Karpas-422 (cell line): ENCODE data around the gene MAP3K10. TPM values are rescaled to one million over a fixed set of nuclear protein-coding genes. Genes with fewer than 3 reads are reported as not detected.

Experiments
- DNase-seq: peaks from one replicate; pipeline ENCODE4 v3.0.0-alpha.2; 2015
- H2AFZ ChIP-seq: fragments of 200-600 bp; sonication (generic); 2 replicates; pipeline ENCODE4 v1.6.1; 2014; ENCODE audit warnings: antibody characterized with exemption, low read length, mixed read lengths
- H3K27ac ChIP-seq: fragments of 200-600 bp; sonication (generic); 2 replicates; pipeline ENCODE4 v1.5.1; 2014; ENCODE audit warnings: mild to moderate bottlenecking, low read length, moderate library complexity
- H3K27me3 ChIP-seq: fragments of 200-600 bp; sonication (generic); 2 replicates; pipeline ENCODE4 v1.6.1; 2014; ENCODE audit warnings: low read length, mixed read lengths
- H3K36me3 ChIP-seq: fragments of 200-600 bp; sonication (generic); 2 replicates; pipeline ENCODE4 v1.6.1; 2014; ENCODE audit warnings: low read length, mixed read lengths; ENCODE audit not compliant: insufficient read depth
- H3K4me1 ChIP-seq: fragments of 200-600 bp; sonication (generic); 2 replicates; pipeline ENCODE4 v1.6.1; 2014; ENCODE audit warnings: mild to moderate bottlenecking, low read length, mixed read lengths
- H3K4me2 ChIP-seq: fragments of 200-600 bp; sonication (generic); 2 replicates; pipeline ENCODE4 v1.6.1; 2014; ENCODE audit warnings: low read length, low read depth, mild to moderate bottlenecking; ENCODE audit not compliant: poor library complexity, severe bottlenecking
- H3K4me3 ChIP-seq: fragments of 200-600 bp; sonication (generic); 2 replicates; pipeline ENCODE4 v1.5.1; 2014; ENCODE audit warnings: mild to moderate bottlenecking, antibody characterized with exemption, low read length, mixed read lengths
- H3K79me2 ChIP-seq: fragments of 200-600 bp; sonication (generic); 2 replicates; pipeline ENCODE4 v1.6.1; 2014; ENCODE audit warnings: mild to moderate bottlenecking, low read length, mixed read lengths
- H3K9ac ChIP-seq: fragments of 200-600 bp; sonication (generic); 2 replicates; pipeline ENCODE4 v1.6.0; 2014; ENCODE audit warnings: low read length
- H3K9me2 ChIP-seq: fragments of 200-600 bp; sonication (generic), shearing (Covaris generic); replicated peaks from 2 replicates; pipeline ENCODE4 v1.6.0; 2014; ENCODE audit warnings: mild to moderate bottlenecking, low read length, moderate library complexity; ENCODE audit not compliant: insufficient read depth
- H3K9me3 ChIP-seq: fragments of 300-700, 200-600 bp; sonication (generic); 2 replicates; pipeline ENCODE4 v1.6.1; 2014; ENCODE audit warnings: low read length, mixed read lengths
- H4K20me1 ChIP-seq: fragments of 200-600 bp; sonication (generic); 2 replicates; pipeline ENCODE4 v1.6.1; 2014; ENCODE audit warnings: mild to moderate bottlenecking, antibody characterized with exemption, low read length, low read depth; ENCODE audit not compliant: insufficient read depth
- total RNA-seq: library from RNA; depleted of rRNA; stranded (reverse); fragments of >200 nt; shearing (Covaris generic); gene quantifications from 2 replicates; pipeline ENCODE4 v1.2.3, GENCODE V29; 2014; ENCODE audit warnings: low replicate concordance; rRNA removed

The MAP3K10 gene
- total RNA-seq, 1 experiment from 2014 or later = 7.6 TPM

DNA sequence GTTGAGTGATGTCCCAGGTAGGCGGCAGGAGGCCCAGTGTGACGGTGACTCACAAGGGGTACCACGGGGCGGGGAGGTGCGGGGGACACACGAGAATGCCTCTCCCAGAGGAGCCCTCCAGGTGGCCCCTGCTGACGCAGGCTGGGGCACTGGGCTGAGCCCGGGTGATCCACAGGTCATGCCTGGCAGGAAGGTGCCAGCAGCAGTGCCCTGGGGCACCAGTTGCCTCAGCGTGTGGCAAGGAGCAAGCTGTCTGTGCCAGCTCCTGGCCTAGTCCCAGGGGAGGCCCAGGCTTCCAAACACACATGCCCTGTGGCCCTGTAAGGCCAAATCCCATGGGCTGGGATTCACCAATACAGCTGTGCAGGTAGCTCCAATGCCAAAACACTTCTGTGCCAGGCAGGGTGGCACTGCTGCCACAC lies 65.9 kb downstream of the MAP3K10 start:
- 0 out of 2 replicates have a peak, but pooled peaks cover 7% of the 10 kb centered on the region for H4K20me1 ChIP-seq
- H3K79me2 ChIP-seq = peaks cover 80% of the 10 kb centered on the region

DNA sequence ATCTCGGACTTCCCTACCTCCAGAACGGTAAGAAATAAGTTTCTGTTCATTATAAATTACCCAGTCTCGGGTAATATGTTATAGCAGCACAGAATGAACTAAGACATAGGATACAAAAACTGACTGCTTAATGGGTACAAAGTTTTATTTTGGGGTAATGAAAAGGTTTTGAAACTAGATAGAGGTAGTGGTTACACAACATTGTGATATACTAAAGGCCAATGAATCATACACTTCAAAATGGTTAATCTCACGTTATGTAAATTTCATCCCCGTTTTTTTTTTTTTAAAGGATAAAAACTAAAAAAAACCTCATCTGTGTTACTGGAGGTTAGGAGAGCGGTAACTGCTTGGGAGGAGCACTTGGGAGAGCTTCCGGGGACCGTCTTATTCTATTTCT lies 70.4 kb downstream of the MAP3K10 start:
- DNase-seq = no peak
- no peak overlapping the region for H2AFZ ChIP-seq
- peaks cover 7% of the 10 kb centered on the region for H3K4me1 ChIP-seq
- H3K9me3 ChIP-seq = no peaks in the 10 kb centered on the region
- H4K20me1 ChIP-seq = 0 out of 2 replicates have a peak, but pooled peaks cover 13% of the 10 kb centered on the region
- no peak overlapping the region for H3K9ac ChIP-seq
- H3K27ac ChIP-seq = no peak overlapping the region
- peaks cover 6% of the 10 kb centered on the region; the same call in 1 of the 2 replicates for H3K36me3 ChIP-seq
- no peak overlapping the region for H3K4me3 ChIP-seq
- no peaks in the 10 kb centered on the region for H3K27me3 ChIP-seq
- H3K9me2 ChIP-seq = no peaks in the 10 kb centered on the region
- H3K4me2 ChIP-seq = no peak overlapping the region
- peaks cover 95% of the 10 kb centered on the region for H3K79me2 ChIP-seq

More for the DNA sequence above, 65.9 kb downstream of the MAP3K10 start:
- Histone ChIP-seq H3K27me3 (no peaks in the 10 kb centered on the region), H3K27ac (no peak overlapping the region), H3K9ac (no peak overlapping the region), H3K9me3 (no peaks in the 10 kb centered on the region), H3K36me3 (peaks cover 16% of the 10 kb centered on the region), H3K4me2 (no peak overlapping the region), H3K9me2 (no peaks in the 10 kb centered on the region), H3K4me3 (no peak overlapping the region), H2AFZ (no peak overlapping the region), H3K4me1 (peaks cover 7% of the 10 kb centered on the region)
- DNase-seq = no peak

DNA sequence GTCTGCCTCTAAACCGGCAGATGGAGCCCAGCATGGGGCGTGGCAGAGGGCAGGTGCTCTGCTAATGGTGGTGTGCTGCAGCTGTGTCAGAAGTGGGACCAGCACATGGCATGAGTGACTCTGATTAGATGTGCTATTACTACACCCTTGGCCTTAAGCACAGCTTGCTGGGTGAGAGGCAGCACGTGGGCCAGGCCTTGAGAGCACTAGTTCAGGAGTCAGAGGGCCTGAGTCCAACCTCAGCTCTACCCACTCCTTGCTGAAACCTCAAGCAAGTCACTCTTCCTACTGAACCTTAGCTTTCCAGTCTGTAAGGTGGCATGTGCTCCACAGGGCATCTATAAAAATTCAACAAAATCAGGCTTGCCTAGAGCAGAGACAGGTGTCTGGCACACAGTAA lies 71.2 kb downstream of the MAP3K10 start:
- no peaks in the 10 kb centered on the region for H3K9me2 ChIP-seq
- H3K9ac ChIP-seq = no peak overlapping the region
- no peak for DNase-seq
- H3K4me3 ChIP-seq = no peak overlapping the region
- H2AFZ ChIP-seq = no peak overlapping the region
- no peak overlapping the region for H3K4me2 ChIP-seq
- H3K9me3 ChIP-seq = no peaks in the 10 kb centered on the region
- no peak overlapping the region for H3K27ac ChIP-seq
- peaks cover 15% of the 10 kb centered on the region; the same call in 1 of the 2 replicates for H4K20me1 ChIP-seq
- peaks cover 6% of the 10 kb centered on the region; the same call in 1 of the 2 replicates for H3K36me3 ChIP-seq
- no peaks in the 10 kb centered on the region for H3K27me3 ChIP-seq
- H3K79me2 ChIP-seq = peaks cover 95% of the 10 kb centered on the region
- H3K4me1 ChIP-seq = peaks cover 5% of the 10 kb centered on the region

DNA sequence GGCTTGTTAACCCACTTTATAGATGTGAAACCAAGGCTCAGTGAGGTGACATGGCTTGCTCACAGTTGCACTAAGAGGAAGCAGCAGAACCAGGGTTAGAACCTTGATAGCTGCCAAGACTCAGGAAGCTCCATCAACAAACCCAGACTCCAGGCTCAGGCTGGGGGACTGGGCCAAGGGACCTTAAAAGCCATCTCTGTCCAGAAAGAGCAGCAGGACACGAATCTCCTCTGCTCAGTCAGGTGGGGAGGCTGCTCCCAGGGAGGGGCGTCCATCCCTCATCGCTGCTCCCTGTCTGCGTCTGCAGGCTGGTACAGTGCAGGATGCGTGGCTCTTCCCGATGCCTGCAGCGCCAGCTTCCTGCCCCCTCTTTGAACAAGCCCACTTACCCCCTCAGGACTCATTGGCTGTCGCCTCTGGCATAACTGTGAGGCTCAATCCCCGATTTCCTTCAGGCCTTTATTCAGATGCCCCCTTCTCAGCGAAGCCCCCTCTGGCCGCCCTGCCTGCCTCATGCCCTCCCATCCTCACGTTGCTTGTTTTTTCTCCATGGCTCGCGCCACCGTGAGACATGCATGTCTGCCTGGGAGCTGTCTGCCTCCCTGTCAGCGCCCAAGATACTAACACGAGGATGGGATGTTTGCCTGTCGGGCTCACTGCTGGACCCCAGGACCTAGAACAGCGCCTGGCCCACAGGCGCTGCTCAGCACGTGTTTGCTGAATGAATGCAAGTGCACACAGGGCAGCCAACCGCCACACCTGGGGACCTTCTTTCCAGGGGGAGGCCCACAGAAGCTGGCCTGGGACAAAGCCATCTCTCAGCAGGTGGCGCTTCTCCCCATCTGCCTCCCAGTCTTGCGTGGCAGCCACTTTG lies 72.5 kb downstream of the MAP3K10 start:
- Histone ChIP-seq H3K36me3 (peaks cover 3% of the 10 kb centered on the region), H3K9me3 (no peaks in the 10 kb centered on the region), H3K79me2 (peaks cover 95% of the 10 kb centered on the region), H4K20me1 (peaks cover 24% of the 10 kb centered on the region; the same call in 1 of the 2 replicates), H3K27me3 (no peaks in the 10 kb centered on the region), H3K4me2 (no peak overlapping the region), H2AFZ (no peak overlapping the region), H3K4me3 (no peak overlapping the region), H3K9me2 (no peaks in the 10 kb centered on the region), H3K4me1 (peaks cover 12% of the 10 kb centered on the region), H3K9ac (no peak overlapping the region), H3K27ac (no peak overlapping the region)
- DNase-seq = no peak

DNA sequence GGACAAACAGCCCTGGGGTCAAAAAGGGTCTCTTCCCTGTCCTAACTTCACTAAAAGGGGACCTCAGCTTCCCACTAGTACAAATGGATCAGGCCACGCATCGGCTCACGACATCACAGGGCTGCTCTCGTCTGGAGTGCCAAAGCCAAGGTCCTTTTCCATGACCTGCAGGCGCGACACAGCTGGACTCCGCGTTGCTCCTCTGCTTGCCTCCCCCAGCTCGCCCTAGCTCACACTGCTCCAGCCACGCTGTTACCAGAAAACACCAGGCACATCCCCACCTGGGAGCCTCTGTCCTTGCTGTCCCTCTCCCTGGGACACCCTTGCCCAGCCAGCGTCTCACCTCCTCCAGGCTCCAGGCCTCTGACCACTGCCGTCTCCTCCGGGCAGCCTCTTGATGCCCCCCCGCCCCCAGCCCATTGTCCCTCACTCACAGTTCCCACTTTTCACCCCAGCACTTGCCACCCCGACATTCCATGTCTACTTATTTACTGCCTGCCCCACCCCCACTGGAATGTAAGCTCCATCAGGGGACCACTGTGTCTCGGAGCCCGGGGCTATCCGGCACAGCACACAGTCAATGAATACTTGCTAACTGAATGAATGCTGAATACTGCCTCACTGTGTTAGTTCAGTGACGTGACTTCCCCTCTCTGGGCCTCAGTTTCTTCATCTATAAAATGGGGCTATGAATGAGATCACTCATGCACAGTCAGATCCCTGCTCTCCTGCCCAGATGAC lies 73.3 kb downstream of the MAP3K10 start:
- H3K4me3 ChIP-seq = no peak overlapping the region
- H4K20me1 ChIP-seq = peaks cover 24% of the 10 kb centered on the region; the same call in 1 of the 2 replicates
- no peak overlapping the region for H2AFZ ChIP-seq
- H3K27me3 ChIP-seq = no peaks in the 10 kb centered on the region
- H3K9me3 ChIP-seq = no peaks in the 10 kb centered on the region
- no peak overlapping the region for H3K27ac ChIP-seq
- H3K4me1 ChIP-seq = peaks cover 9% of the 10 kb centered on the region
- no peak for DNase-seq
- no peak overlapping the region for H3K4me2 ChIP-seq
- H3K9me2 ChIP-seq = no peaks in the 10 kb centered on the region
- H3K9ac ChIP-seq = no peak overlapping the region
- peaks cover 3% of the 10 kb centered on the region for H3K36me3 ChIP-seq
- peaks cover 95% of the 10 kb centered on the region for H3K79me2 ChIP-seq

Other genes with a start within 250 kb of the MAP3K10 start
- gene PSMC4, start 220.3 kb upstream of the MAP3K10 start, total RNA-seq = 99.7 and 123 TPM in 2 replicates
- 6.0 and 10.4 TPM in 2 replicates for gene ZNF546, start 194.4 kb upstream of the MAP3K10 start, total RNA-seq
- gene ZNF780B, start 135.2 kb upstream of the MAP3K10 start, total RNA-seq = 16.8 and 33.9 TPM in 2 replicates
- gene ZNF780A, start 100.5 kb upstream of the MAP3K10 start, total RNA-seq = 14.0 and 31.9 TPM in 2 replicates
- gene TTC9B, start 27.0 kb downstream of the MAP3K10 start, total RNA-seq = not detected in 2 replicates
- gene CCNP, start 35.3 kb downstream of the MAP3K10 start, total RNA-seq = not detected in 2 replicates
- 85.9 and 128 TPM in 2 replicates for gene AKT2, start 93.9 kb downstream of the MAP3K10 start, total RNA-seq
- gene C19orf47, start 157.0 kb downstream of the MAP3K10 start, total RNA-seq = 11.7 and 14.5 TPM in 2 replicates
- gene PLD3, start 157.3 kb downstream of the MAP3K10 start, total RNA-seq = 83.2 and 90.2 TPM in 2 replicates
- gene HIPK4, start 198.8 kb downstream of the MAP3K10 start, total RNA-seq = not detected in 2 replicates
- 0.56 and 0.61 TPM in 2 replicates for gene PRX, start 222.0 kb downstream of the MAP3K10 start, total RNA-seq
- 4.8 and 8.4 TPM in 2 replicates for gene SERTAD1, start 234.6 kb downstream of the MAP3K10 start, total RNA-seq